Activated CD4-positive, alpha-beta T cell treated with anti-CD3 and anti-CD28 coated beads, Interleukin-2, amount 10 ng/mL, durations not matched to agents 7 days and 5 days (primary cell): Measurements from ENCODE around the gene AMIGO3. TPM values are rescaled to one million over a fixed set of nuclear protein-coding genes. Genes with fewer than 3 reads are reported as not detected.

Experiments used
- CTCF ChIA-PET: fragments of 350-600 bp; sonication (Branson Sonifier 250); formaldehyde crosslinking; loops from one replicate; lab custom pipeline; 2021; ENCODE audit warnings: antibody characterized with exemption; lab: Charles Lee
- POLR2A ChIA-PET: fragments of 350-600 bp; sonication (Branson Sonifier 250); formaldehyde crosslinking; loops from one replicate; lab custom pipeline; 2021; ENCODE audit warnings: antibody characterized with exemption; lab: Charles Lee
- DNase-seq: peaks from one replicate; pipeline ENCODE4 v3.0.0-alpha.2; 2020
- H3K27ac Mint-ChIP-seq: one replicate; pipeline ENCODE4 v1.8.0; 2021; ENCODE audit warnings: mild to moderate bottlenecking, moderate library complexity, mixed read lengths
- H3K27me3 Mint-ChIP-seq: one replicate; pipeline ENCODE4 v1.8.0; 2021; ENCODE audit warnings: mixed read lengths
- H3K36me3 Mint-ChIP-seq: one replicate; pipeline ENCODE4 v1.8.0; 2021; ENCODE audit warnings: low read depth, mixed read lengths
- H3K4me1 Mint-ChIP-seq: one replicate; pipeline ENCODE4 v1.8.0; 2021; ENCODE audit warnings: mixed read lengths
- H3K4me3 Mint-ChIP-seq: one replicate; pipeline ENCODE4 v1.8.0; 2021; ENCODE audit warnings: mild to moderate bottlenecking, moderate library complexity, mixed read lengths
- H3K9me3 Mint-ChIP-seq: one replicate; pipeline ENCODE4 v1.8.0; 2021; ENCODE audit warnings: mixed read lengths
- total RNA-seq, 2 experiments: library from RNA; stranded (reverse); gene quantifications; one replicate each; pipeline ENCODE4 v1.2.3, GENCODE V29; 2021

AMIGO3 gene
- total RNA-seq, 2 experiments from 2014 or later: 0.30 TPM; not detected in 1

GRCh38 chr3:49675912-49676311 lies 43.6 kb downstream of the AMIGO3 start:
- ChIA-PET POLR2A (no interaction called here), CTCF (interaction anchor here (1.0 to 2.8 kb wide), 2 partner anchors 129 to 136 kb away, joined by 3 to 13 read pairs; no protein-coding TSS in a partner anchor)
- H3K36me3 Mint-ChIP-seq: peaks cover 21% of the 10 kb centered on the region
- H3K27ac Mint-ChIP-seq: no peak overlapping the region
- no peaks in the 10 kb centered on the region for H3K9me3 Mint-ChIP-seq
- H3K4me3 Mint-ChIP-seq: peak overlapping the region; percentile 84
- H3K4me1 Mint-ChIP-seq: peaks cover 37% of the 10 kb centered on the region
- DNase-seq: no peak
- H3K27me3 Mint-ChIP-seq: no peaks in the 10 kb centered on the region

DNA sequence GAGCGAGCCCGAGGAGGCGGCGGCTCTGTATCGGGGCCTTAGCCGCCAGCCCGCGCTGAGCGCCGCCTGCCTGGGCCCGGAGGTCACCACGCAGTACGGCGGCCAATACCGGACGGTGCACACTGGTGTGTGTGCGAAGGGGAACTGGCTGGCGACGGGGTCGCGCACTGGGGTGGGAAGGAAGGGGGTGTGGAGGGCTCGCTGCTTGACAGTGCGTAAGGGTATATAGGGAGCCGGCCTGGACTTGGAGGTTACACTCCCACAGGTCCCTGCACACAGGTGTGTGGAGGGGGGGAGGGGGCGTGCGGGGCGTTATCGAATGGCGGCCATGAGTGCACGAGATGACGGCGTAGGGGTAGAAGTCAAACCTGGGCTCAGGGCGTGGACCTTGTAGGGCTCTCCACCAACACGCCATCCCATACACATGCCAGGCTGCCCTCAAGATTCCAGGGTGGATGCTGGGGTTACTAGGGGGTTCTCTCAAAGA lies 44.9 kb downstream of the AMIGO3 start:
- Mint-ChIP-seq H3K27ac (peak overlapping the region; percentile 99), H3K36me3 (peaks cover 16% of the 10 kb centered on the region), H3K4me3 (peak overlapping the region; percentile 84), H3K9me3 (no peaks in the 10 kb centered on the region), H3K27me3 (no peaks in the 10 kb centered on the region), H3K4me1 (peaks cover 37% of the 10 kb centered on the region)
- no peak for DNase-seq
- POLR2A ChIA-PET: no interaction called here
- CTCF ChIA-PET: interaction anchor here (2.8 kb wide), 1 partner anchor 134 kb away, joined by 13 read pairs; no protein-coding TSS in a partner anchor

- peaks cover 16% of the 10 kb centered on the region for H3K36me3 Mint-ChIP-seq
- peak within 1 kb of the TSS; percentile 84 for H3K4me3 Mint-ChIP-seq
- ChIA-PET POLR2A (no interaction called here), CTCF (interaction anchor here (0.8 to 3.3 kb wide), 3 partner anchors 106 to 135 kb away, joined by 4 to 88 read pairs (median 13); no protein-coding TSS in a partner anchor)
- no peaks in the 10 kb centered on the region for H3K9me3 Mint-ChIP-seq
- H3K4me1 Mint-ChIP-seq: peaks cover 37% of the 10 kb centered on the region
- H3K27me3 Mint-ChIP-seq: no peaks in the 10 kb centered on the region
- peak within 1 kb of the TSS; percentile 99 for H3K27ac Mint-ChIP-seq
- DNase-seq: peak; percentile 98
These were observed 45.6 kb downstream of the AMIGO3 start, which contains the start of gene APEH for GRCh38 chr3:49673715-49674496. Gene APEH (plus strand): TSS chr3:49674351. CDS start chr3:49674402, 51 bp downstream.

DNA sequence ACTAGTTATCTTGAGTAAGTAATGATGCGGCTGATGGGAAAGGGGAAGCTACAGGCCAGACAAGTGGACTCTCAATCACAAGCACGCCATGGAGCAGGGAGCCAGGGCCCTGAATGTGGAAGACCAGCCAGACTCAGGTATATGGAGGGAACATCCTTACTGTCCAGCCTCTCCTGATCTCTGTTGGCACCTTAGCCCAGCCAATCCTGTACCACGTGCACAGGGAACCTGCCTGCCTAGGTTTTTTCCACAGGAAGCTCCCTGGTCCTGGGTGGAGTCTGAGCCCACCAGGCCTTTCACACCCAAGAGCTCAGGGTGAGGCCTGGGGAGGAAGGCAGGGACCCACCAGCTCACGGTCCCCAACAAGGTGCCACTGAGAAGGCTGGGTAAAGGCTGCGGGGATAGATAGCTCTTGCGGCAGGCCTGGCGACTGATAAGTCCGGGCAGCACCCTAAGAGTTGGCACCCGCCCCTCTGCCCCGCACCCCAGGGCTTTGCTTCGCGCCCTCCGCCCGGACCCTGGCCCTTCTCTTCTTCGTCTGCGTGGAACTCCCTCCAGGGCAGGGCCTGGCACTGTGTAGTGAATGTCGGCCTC lies 46.3 kb downstream of the AMIGO3 start:
- H3K36me3 Mint-ChIP-seq: peaks cover 15% of the 10 kb centered on the region
- peak overlapping the region; percentile 84 for H3K4me3 Mint-ChIP-seq
- ChIA-PET POLR2A (no interaction called here), CTCF (interaction anchor here (0.8 to 3.3 kb wide), 4 partner anchors 24 to 134 kb away, joined by 3 to 88 read pairs (median 8); no protein-coding TSS in a partner anchor)
- DNase-seq: no peak
- H3K27ac Mint-ChIP-seq: peak overlapping the region; percentile 99
- H3K9me3 Mint-ChIP-seq: no peaks in the 10 kb centered on the region
- H3K4me1 Mint-ChIP-seq: peaks cover 37% of the 10 kb centered on the region
- H3K27me3 Mint-ChIP-seq: no peaks in the 10 kb centered on the region

DNA sequence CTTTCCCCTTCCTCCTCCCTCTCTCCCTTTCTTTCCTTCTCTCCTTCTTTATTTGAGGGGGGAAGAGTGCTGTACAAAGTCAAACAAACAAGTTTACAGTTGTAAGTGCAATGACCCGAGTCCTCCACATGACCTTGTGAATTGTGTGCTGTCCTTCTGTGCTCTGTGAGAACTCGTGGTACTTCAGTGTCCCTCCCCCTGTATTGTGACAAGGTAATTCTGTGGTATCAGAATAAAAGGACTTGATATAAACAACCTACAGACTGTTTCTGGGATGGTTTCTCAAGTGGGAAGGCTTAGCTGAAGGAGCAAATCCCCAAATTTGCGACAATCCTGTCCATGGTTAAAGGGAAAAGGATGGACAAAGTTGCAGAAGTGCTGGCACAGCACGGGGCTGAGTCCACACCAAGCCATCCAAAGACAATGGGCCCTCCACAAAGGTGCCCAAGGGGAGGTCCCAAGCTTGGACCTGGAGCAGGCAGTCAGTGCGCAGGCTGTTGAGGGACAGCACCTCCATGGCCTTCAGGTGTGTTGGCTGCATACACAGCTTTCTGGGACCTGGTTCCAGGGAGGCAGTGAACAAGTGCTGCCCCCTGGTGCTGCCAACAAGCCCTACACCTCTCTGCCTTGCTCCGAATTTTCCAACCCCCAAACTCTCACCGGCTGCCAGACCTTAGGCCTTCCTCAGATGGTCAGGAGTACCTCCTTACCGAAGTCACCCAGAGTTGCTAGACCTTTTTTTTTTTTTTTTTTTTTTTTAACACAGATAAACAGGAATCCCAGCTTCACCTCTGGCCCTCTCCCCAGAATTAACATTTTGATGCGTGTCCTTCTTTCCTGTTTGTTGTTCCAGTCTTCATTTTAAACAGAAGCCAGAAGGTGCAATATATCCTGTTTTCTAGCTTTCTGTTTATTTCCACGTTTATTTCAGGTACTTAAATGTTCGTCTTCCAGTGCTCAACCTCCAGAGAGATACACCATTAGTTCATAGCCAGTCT lies 47.9 kb downstream of the AMIGO3 start:
- Mint-ChIP-seq H3K27ac (peak overlapping the region; percentile 87), H3K27me3 (no peaks in the 10 kb centered on the region), H3K4me3 (peak overlapping the region; percentile 70), H3K4me1 (peaks cover 33% of the 10 kb centered on the region), H3K36me3 (peaks cover 9% of the 10 kb centered on the region), H3K9me3 (no peaks in the 10 kb centered on the region)
- ChIA-PET CTCF (interaction anchor here (0.5 to 3.3 kb wide), 16 partner anchors 9 to 440 kb away, joined by 3 to 88 read pairs (median 4); partner anchors contain the start of gene BSN), POLR2A (interaction anchor here (0.7 to 1.6 kb wide), 2 partner anchors 70 to 132 kb away, joined by 7 to 13 read pairs; no protein-coding TSS in a partner anchor)
- DNase-seq: peak; percentile 78

GRCh38 chr3:49670940-49671290 lies 48.6 kb downstream of the AMIGO3 start:
- no peak overlapping the region for H3K27ac Mint-ChIP-seq
- no peaks in the 10 kb centered on the region for H3K9me3 Mint-ChIP-seq
- ChIA-PET POLR2A (interaction anchor here (1.6 kb wide), 1 partner anchor 131 kb away, joined by 13 read pairs; no protein-coding TSS in a partner anchor), CTCF (interaction anchor here (0.7 to 3.3 kb wide), 9 partner anchors 8 to 132 kb away, joined by 4 to 88 read pairs (median 7); no protein-coding TSS in a partner anchor)
- peaks cover 31% of the 10 kb centered on the region for H3K4me1 Mint-ChIP-seq
- peaks cover 7% of the 10 kb centered on the region for H3K36me3 Mint-ChIP-seq
- H3K27me3 Mint-ChIP-seq: no peaks in the 10 kb centered on the region
- no peak for DNase-seq
- H3K4me3 Mint-ChIP-seq: no peak overlapping the region

DNA sequence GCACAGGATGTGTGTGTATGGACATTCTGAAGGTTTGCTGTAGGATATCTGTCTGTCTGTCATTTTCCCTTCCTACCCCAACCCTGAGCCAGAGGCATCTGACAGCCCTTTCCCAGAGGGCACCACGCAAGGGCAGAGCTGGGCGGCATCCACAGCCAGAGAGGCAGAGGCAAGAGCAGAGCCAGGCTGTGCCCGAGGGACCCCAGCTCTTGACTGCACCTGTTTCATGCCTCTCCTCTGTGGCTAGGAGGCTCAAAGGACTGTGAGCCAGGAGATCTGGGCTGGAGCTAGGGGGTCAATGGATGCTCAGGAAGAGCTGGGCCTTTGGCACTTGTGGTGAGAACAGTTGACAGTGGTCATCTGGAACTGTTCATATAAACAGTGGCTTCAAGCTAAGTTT lies 50.1 kb downstream of the AMIGO3 start:
- Mint-ChIP-seq H3K36me3 (peaks cover 2% of the 10 kb centered on the region), H3K4me1 (peaks cover 18% of the 10 kb centered on the region), H3K4me3 (no peak overlapping the region), H3K27me3 (no peaks in the 10 kb centered on the region), H3K9me3 (no peaks in the 10 kb centered on the region), H3K27ac (no peak overlapping the region)
- POLR2A ChIA-PET: no interaction called here
- CTCF ChIA-PET: interaction anchor here (0.6 to 1.6 kb wide), 2 partner anchors 128 to 130 kb away, joined by 3 to 6 read pairs; no protein-coding TSS in a partner anchor
- DNase-seq: no peak

DNA sequence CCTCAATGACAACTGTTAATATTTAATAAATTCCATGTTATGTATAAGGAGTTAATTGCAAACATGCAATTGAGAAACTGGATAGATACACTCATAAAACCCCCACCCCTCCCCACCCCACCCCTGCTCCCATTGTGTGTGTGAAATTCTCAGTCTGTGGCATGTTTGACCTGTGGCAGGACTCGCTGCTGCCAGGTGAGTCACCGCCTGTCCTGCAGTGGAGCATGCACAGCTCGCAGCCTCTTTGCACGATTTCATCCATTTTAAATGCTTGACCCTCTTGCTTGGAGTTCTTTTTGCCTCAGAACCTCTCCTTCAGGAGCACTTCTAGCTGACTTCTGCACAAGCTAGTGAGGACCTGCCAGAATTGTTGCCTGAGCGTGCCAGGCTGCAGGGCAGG lies 50.6 kb downstream of the AMIGO3 start:
- Mint-ChIP-seq H3K4me1 (peaks cover 18% of the 10 kb centered on the region), H3K9me3 (no peaks in the 10 kb centered on the region), H3K27me3 (no peaks in the 10 kb centered on the region), H3K36me3 (peaks cover 2% of the 10 kb centered on the region), H3K4me3 (no peak overlapping the region), H3K27ac (no peak overlapping the region)
- no peak for DNase-seq
- ChIA-PET POLR2A (no interaction called here), CTCF (interaction anchor here (0.6 to 1.6 kb wide), 2 partner anchors 128 to 129 kb away, joined by 3 to 6 read pairs; no protein-coding TSS in a partner anchor)

DNA sequence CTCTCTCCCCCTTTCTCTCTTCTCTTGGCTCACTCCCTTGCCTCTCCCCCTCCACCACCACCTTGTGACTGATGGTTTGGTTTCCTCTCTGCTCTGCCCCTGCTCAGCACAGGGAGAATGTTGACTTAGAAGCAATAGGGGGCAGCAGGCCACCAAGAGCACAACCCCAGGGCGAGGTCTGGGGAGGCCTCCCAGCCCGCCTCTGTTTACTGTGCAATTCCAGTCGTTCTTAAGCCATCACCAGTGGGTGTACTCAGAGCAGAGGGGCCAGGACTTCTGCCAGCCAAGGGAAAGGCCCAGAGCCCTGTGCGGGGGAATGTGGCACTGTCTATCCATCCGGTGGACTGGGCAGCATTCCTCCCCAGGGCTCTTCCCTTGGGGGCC lies 51.1 kb downstream of the AMIGO3 start:
- CTCF ChIA-PET: no interaction called here
- DNase-seq: no peak
- H3K36me3 Mint-ChIP-seq: peaks cover 2% of the 10 kb centered on the region
- H3K4me1 Mint-ChIP-seq: peaks cover 14% of the 10 kb centered on the region
- no peaks in the 10 kb centered on the region for H3K27me3 Mint-ChIP-seq
- H3K4me3 Mint-ChIP-seq: no peak overlapping the region
- no peaks in the 10 kb centered on the region for H3K9me3 Mint-ChIP-seq
- H3K27ac Mint-ChIP-seq: no peak overlapping the region
- POLR2A ChIA-PET: no interaction called here

GRCh38 chr3:49667701-49668413 lies 51.6 kb downstream of the AMIGO3 start:
- no peak overlapping the region for H3K4me3 Mint-ChIP-seq

More at GRCh38 chr3:49667701-49668413, 51.6 kb downstream of the AMIGO3 start:
- Mint-ChIP-seq H3K27ac (no peak overlapping the region), H3K9me3 (no peaks in the 10 kb centered on the region), H3K27me3 (no peaks in the 10 kb centered on the region), H3K4me1 (peaks cover 10% of the 10 kb centered on the region), H3K36me3 (peaks cover 2% of the 10 kb centered on the region)
- ChIA-PET CTCF (no interaction called here), POLR2A (no interaction called here)
- DNase-seq: no peak
